Neural progenitor cell (in vitro differentiated cells): ENCODE results near the gene SPAG7.

ENCODE experiments used
- CTCF ChIP-seq: fragments of 200-600 bp; sonication (generic); IDR thresholded peaks from 2 replicates; pipeline ENCODE4 v1.5.1; 2017; ENCODE audit warnings: antibody characterized with exemption, mild to moderate bottlenecking
- EZH2 ChIP-seq: fragments of 200-600 bp; sonication (generic); IDR thresholded peaks from 2 replicates; pipeline ENCODE4 v1.6.1; 2017; ENCODE audit warnings: antibody characterized with exemption, mild to moderate bottlenecking, moderate library complexity
- EZH2phosphoT487 ChIP-seq: fragments of 200-600 bp; sonication (generic); IDR thresholded peaks from 2 replicates; pipeline ENCODE4 v1.6.1; 2017; ENCODE audit warnings: antibody characterized with exemption

DNA sequence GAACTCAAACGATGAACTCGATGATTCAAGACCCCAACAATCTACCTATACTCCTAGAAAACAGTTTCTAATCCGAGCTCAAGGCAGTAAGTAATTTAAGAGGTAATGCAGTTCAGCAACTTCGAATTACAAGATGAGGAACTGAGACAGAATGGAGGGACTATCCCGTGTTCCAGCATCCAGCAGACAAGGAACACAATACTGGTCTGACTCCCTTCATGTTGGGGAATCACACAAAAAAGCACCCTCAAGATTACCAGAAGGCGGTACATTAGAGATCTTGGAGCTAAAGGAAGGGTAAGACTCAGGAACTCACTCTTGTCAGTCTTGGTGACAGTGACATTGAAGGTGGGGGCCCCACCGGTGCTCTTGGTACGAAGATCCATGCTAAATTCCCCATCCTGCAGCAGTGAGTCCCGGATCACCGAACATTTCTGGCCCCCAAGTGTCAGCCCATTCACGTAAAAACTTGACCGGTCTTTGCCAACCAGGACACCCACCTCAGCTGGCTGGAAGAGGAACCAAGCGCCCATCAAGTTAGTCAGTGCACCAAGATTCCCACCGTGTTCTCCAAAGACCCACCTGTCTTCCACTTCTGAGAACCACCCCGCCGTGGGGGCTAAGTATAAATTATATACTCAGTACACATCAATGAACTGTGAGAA, 21.2 kb downstream of the SPAG7 start:
- no peak for TF ChIP-seq CTCF
- TF ChIP-seq EZH2: no peak
- TF ChIP-seq EZH2phosphoT487: no peak
